HUES48 (cell line): ENCODE data around the gene SH3PXD2A.
A peak's percentile ranks its signal among the peaks of the same experiment; 100 is the strongest.
"Not testable (repeated sequence)": the region's sequence is repeated elsewhere in the genome, so short reads cannot be mapped to it uniquely, and the experiment has no call there.

ENCODE experiments used
- H3K27ac ChIP-seq: one replicate; pipeline ENCODE4 v1.7.0; 2013; ENCODE audit warnings: low read depth, low read length, inconsistent platforms
- H3K27me3 ChIP-seq: 2 replicates; pipeline ENCODE4 v1.6.1; 2013; ENCODE audit warnings: mild to moderate bottlenecking, low read length; ENCODE audit not compliant: control insufficient read depth, insufficient read depth
- H3K36me3 ChIP-seq: 2 replicates; pipeline ENCODE4 v1.6.1; 2013; ENCODE audit warnings: low read length; ENCODE audit not compliant: control insufficient read depth, insufficient read depth
- H3K4me1 ChIP-seq: 2 replicates; pipeline ENCODE4 v1.6.1; 2013; ENCODE audit warnings: mild to moderate bottlenecking, low read length; ENCODE audit not compliant: control insufficient read depth, insufficient read depth
- H3K4me3 ChIP-seq: 2 replicates; pipeline ENCODE4 v1.5.1; 2013; ENCODE audit warnings: mild to moderate bottlenecking, low read depth, low read length
- H3K9ac ChIP-seq: 2 replicates; pipeline ENCODE4 v1.6.1; 2013; ENCODE audit warnings: mild to moderate bottlenecking, low read depth, low read length, moderate library complexity
- H3K9me3 ChIP-seq: 2 replicates; pipeline ENCODE4 v1.6.1; 2013; ENCODE audit warnings: low read length; ENCODE audit not compliant: control insufficient read depth, insufficient read depth

Gene SH3PXD2A

DNA sequence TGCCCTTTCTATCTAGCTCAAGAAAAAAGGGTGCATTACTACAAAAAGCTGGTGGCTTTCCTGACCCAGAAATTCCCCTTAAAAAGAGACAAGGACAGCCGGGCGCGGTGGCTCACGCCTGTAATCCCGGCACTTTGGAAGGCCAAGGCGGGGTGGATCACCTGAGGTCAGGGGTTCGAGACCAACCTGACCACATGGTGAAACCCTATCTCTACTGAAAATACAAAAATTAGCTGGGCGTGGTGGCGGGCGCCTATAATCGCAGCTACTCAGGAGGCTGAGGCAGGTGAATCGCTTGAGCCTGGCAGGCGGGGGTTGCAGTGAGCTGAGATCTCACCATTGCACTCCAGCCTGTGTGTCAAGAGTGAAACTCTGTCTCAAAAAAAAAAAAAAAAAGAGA, 82.5 kb downstream of the SH3PXD2A start:
- H3K4me1 ChIP-seq = peaks cover 19% of the 10 kb centered on the region
- not testable (repeated sequence) for H3K27me3 ChIP-seq, H3K9me3 ChIP-seq, H3K9ac ChIP-seq, H3K36me3 ChIP-seq
- H3K4me3 ChIP-seq = peak overlapping the region; percentile 53
- H3K27ac ChIP-seq = peak overlapping the region; percentile 86

DNA sequence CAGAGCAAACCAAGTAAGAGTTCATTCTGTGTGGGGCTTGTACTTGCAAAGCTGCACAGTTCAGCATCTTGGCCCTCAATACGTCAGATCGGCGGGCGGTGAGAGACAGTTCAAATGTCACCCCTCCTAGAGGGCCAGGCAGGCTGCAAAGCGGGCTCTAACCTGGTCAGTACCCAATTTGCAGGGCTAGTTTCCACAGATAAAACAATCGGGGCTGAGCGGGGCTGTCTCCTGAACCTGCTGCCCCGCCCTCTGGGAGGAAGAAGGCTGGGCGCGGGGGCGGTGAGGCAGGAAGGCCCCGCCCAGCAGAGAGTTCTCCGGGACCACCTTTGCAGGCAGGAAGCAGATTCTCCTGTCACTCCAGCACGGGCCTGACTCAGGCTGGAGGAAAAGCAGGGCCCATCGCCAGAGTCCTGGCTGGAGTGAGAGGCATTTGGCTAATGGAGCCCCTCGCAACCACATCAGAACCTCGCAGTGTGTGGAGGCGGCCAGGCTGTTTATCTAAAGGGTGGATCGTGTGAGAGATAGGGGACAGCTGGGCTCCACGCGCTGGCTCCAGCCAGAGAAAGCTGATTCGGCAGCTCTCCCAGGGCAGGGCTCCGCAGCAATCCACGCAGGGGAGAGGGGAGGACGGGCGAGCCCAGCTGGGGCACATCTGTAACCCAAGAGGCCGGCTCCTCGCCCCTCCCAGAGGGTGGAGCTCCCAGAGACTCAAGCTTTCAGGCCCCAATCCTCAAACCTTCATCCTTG, 83.1 kb downstream of the SH3PXD2A start:
- no peaks in the 10 kb centered on the region for H3K27me3 ChIP-seq
- peaks cover 21% of the 10 kb centered on the region for H3K4me1 ChIP-seq
- H3K9me3 ChIP-seq = no peaks in the 10 kb centered on the region
- H3K4me3 ChIP-seq = peak overlapping the region; percentile 53
- no peak overlapping the region for H3K9ac ChIP-seq
- H3K36me3 ChIP-seq = no peaks in the 10 kb centered on the region
- H3K27ac ChIP-seq = peak overlapping the region; percentile 86

DNA sequence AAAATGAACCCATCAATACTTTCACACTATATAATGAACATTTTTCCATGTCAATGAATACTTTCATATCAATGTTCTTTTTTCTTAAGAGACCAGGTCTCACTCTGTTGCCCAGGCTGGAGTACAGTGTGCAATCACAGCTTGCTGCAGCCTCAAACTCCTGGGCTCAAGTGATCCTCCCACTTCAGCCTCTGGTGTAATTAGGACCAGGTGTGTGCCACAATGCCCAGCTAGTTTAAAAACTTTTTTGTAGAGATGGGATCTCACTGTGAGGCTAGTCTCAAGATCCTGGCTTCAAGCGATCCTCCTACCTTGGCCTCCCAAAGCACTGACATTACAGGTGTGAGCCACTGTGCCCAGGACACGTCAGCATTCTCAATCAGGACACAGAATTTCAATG, 85.2 kb downstream of the SH3PXD2A start:
- Histone ChIP-seq H3K36me3 (no peaks in the 10 kb centered on the region), H3K9ac (no peak overlapping the region), H3K27me3 (no peaks in the 10 kb centered on the region), H3K9me3 (no peaks in the 10 kb centered on the region), H3K4me3 (no peak overlapping the region), H3K27ac (no peak overlapping the region), H3K4me1 (peaks cover 29% of the 10 kb centered on the region)

DNA sequence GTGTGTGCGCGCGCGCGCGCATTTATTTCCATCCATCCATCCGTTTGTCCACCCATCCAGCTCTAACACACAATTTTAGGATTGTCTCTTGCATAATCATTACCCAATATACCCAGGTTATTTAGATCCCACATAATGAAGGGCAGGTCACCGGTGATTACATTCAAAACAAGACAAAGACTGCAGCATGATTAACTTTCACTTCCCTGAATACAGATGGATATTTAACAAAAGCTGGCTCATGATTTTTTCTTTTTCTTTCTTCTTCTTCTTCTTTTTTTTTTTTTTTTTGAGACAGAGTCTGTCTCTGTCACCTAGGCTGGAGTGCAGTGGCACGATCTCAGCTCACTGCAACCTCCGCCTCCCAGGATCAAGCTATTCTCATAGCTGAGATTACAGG, 86.2 kb downstream of the SH3PXD2A start:
- Histone ChIP-seq H3K9me3 (no peaks in the 10 kb centered on the region), H3K4me1 (peaks cover 29% of the 10 kb centered on the region), H3K36me3 (no peaks in the 10 kb centered on the region), H3K27ac (no peak overlapping the region), H3K27me3 (no peaks in the 10 kb centered on the region), H3K9ac (no peak overlapping the region), H3K4me3 (no peak overlapping the region)

DNA sequence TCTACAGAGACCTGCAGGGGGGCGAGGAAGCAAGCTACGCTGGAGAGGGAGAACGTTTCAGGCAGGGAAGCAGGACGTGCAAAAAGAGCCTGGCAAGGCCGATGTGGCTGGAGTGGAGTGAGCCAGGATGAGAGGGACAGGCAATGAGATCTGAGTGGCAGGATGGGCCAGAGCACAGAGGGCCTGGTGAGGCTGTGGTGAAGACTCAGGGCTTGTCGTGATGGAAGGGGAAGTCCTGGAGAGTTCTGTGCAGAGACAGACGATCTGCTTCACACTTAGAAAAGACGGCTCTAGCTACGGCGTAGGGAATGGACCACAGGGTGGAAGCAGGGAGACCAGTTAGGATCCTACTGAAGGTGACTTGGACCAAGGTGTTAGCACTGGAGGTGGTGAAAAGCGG, 87.0 kb downstream of the SH3PXD2A start:
- H3K27me3 ChIP-seq = no peaks in the 10 kb centered on the region
- H3K9me3 ChIP-seq = no peaks in the 10 kb centered on the region
- no peaks in the 10 kb centered on the region for H3K36me3 ChIP-seq
- no peak overlapping the region for H3K4me3 ChIP-seq
- H3K9ac ChIP-seq = no peak overlapping the region
- peaks cover 36% of the 10 kb centered on the region for H3K4me1 ChIP-seq
- no peak overlapping the region for H3K27ac ChIP-seq

DNA sequence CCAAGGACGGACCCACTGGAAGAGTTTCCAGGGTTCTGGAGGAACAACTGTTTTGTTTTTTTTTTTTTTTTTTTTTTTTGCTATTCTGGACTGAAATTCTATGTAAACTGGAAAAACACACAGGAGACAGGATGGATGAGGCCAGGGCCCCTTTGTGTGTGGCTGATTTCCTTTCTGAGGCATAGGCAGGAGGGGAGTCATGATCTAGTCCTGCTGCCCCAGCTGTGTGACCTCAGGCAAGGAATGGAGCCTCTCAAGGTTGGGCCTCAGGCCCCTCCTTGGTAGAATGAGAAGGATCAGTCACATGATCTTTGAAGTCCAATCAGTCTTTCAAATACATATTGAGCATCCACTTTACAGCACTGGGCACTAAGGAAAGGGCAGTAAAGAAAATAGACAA, 87.6 kb downstream of the SH3PXD2A start:
- no peaks in the 10 kb centered on the region for H3K27me3 ChIP-seq

DNA sequence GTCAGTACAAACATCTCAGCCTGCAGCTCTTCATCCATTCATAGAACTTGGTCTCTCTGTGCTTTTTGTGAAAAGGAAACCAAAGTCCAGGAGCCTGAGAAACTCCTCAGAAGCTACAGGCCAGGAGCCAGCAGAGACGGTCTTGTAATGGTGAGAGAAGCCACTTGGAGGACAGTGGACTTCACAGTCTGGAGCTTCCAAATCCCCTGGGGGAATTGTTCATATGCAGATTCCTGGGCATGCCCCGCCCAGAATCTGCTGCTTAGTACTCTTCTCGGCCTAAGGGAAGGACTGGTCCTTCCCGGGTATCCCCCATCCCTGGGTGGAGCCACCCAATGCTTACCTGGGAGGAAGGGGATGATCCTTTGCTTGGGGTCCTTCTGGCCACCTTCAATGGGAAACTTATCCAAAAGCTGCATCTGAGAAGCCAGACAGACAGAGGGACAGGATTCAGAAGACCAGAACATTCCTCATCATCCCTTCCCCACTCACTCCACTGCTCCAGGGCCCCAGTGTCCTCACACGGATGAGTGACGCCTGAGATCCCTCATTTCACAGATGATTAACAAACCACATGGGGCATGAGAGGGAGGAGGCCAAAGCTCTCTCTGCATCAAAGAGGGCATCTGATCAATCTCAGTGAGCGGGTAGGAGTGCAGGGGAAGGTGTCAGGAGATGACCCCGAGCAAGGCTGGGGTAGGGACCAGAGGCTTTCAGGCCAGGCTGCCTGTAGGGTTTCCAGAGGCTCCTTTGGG, 88.4 kb downstream of the SH3PXD2A start:
- no peaks in the 10 kb centered on the region for H3K9me3 ChIP-seq
- no peak overlapping the region for H3K9ac ChIP-seq
- H3K4me3 ChIP-seq = no peak overlapping the region
- no peak overlapping the region for H3K27ac ChIP-seq
- no peaks in the 10 kb centered on the region for H3K27me3 ChIP-seq
- no peaks in the 10 kb centered on the region for H3K36me3 ChIP-seq
- H3K4me1 ChIP-seq = peaks cover 39% of the 10 kb centered on the region

More for the DNA sequence above, 87.6 kb downstream of the SH3PXD2A start:
- Histone ChIP-seq H3K9ac (no peak overlapping the region), H3K9me3 (no peaks in the 10 kb centered on the region), H3K4me1 (peaks cover 40% of the 10 kb centered on the region), H3K4me3 (no peak overlapping the region), H3K36me3 (no peaks in the 10 kb centered on the region), H3K27ac (no peak overlapping the region)

DNA sequence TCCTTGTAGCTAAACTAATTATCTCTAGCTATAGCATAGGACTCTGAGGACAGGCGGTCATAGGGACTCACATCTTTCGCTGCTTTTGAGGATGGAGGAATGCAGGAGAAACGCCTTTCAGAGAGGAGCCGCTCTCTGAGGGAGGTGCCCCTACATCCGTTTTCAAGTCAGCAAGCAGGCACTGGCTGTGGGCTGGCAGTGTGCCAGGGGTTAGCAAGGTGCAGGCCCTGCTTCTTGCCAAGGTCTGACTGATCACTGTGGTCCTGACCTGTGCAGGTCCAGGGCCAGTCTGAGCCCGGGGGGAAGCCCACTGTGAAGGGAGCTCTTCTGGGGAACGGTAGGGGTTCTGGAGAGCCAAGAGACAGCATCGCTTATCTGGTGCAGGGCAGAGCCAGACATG, 89.4 kb downstream of the SH3PXD2A start:
- H3K9me3 ChIP-seq = no peaks in the 10 kb centered on the region
- H3K4me1 ChIP-seq = peaks cover 37% of the 10 kb centered on the region
- no peaks in the 10 kb centered on the region for H3K36me3 ChIP-seq
- no peak overlapping the region for H3K9ac ChIP-seq
- H3K27ac ChIP-seq = no peak overlapping the region
- no peak overlapping the region for H3K4me3 ChIP-seq
- no peaks in the 10 kb centered on the region for H3K27me3 ChIP-seq

DNA sequence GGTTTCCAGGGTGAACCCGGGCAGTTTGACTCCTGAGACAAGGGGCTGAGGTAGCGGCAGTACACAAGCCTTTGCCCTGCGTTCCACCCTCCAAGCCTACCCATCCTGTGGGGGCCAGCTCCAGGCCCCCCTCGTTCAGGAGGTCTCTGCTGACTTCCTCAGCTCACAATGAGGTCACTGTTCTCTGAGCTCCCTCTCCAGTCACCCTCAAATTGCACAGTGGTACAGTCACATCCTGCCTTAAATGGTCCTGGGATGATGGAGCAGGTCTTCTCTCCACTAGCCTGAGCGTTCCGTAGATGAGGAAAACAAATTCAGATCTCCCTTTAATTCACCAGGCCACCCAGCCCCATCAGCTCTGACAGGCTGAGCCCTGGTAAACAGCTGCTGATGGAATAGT, 90.2 kb downstream of the SH3PXD2A start:
- Histone ChIP-seq H3K27ac (no peak overlapping the region), H3K27me3 (no peaks in the 10 kb centered on the region), H3K4me1 (peaks cover 37% of the 10 kb centered on the region), H3K9ac (no peak overlapping the region), H3K9me3 (no peaks in the 10 kb centered on the region), H3K36me3 (no peaks in the 10 kb centered on the region), H3K4me3 (no peak overlapping the region)

DNA sequence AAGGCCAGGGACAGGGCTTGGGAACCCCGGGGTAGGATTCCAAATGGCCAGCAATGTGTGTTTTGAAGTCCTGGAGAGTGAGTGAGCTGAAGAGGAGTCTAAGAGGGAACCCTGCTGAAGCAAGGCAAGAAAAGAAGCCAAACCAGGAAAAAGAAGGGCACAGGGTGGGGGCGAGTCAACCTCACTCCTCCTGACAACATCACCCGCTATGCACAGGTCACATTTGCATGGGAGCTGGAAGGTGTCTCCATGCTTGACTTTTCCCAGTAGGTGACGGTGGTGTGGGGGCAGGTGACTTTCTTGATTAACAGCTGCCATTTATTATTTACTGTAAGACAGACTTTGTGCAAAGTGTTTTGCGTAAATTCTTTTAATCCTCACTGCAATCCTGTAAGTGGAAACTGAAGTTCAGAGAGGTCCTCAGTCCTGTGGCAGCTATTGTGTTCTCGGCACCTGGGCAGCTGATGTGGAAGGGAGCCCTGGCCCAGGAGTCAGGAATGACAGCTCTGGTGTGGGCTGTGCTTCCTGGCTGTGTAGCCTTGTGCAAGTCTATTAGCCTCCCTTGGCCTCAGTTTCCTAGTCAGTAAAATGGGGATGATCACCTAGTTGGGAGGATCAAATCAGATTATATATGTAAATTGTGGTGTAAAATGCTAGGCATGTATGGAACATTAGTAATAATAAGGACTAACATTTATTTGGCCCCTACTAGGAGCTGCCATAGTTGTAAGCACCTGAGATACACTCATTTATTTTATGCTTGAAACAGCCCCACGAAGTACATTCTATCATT, 90.9 kb downstream of the SH3PXD2A start:
- Histone ChIP-seq H3K4me3 (no peak overlapping the region), H3K4me1 (peaks cover 43% of the 10 kb centered on the region), H3K27me3 (no peaks in the 10 kb centered on the region), H3K27ac (no peak overlapping the region), H3K9ac (no peak overlapping the region), H3K36me3 (no peaks in the 10 kb centered on the region), H3K9me3 (no peaks in the 10 kb centered on the region)
